Measurements from ENCODE around the gene PLEKHG7. TPM values are rescaled to one million over a fixed set of nuclear protein-coding genes. Genes with fewer than 3 reads are reported as not detected.
"Not testable (repeated sequence)": the region's sequence is repeated elsewhere in the genome, so short reads cannot be mapped to it uniquely, and the experiment has no call there.

Gene PLEKHG7
- total RNA-seq, 1 donor from 2014 or later, result not detected

GRCh38 chr12:92784356-92784755 is 81.6 kb downstream of the PLEKHG7 start:
- TF ChIP-seq CTCF (IDR thresholded peaks at IDR 0.05; ENCODE audit: insufficient read depth, low read length, poor library complexity, severe bottlenecking), result no peak
- DNase-seq (ENCODE audit: low read depth), result no peak
- Histone ChIP-seq H3K36me3 (ENCODE audit: control insufficient read depth, insufficient read depth, low read length) (no peaks in the 10 kb centered on the region), H3K27me3 (ENCODE audit: control insufficient read depth, insufficient read depth, low read length) (no peaks in the 10 kb centered on the region), H3K4me3 (ENCODE audit: low read depth, low read length) (no peak overlapping the region)

DNA sequence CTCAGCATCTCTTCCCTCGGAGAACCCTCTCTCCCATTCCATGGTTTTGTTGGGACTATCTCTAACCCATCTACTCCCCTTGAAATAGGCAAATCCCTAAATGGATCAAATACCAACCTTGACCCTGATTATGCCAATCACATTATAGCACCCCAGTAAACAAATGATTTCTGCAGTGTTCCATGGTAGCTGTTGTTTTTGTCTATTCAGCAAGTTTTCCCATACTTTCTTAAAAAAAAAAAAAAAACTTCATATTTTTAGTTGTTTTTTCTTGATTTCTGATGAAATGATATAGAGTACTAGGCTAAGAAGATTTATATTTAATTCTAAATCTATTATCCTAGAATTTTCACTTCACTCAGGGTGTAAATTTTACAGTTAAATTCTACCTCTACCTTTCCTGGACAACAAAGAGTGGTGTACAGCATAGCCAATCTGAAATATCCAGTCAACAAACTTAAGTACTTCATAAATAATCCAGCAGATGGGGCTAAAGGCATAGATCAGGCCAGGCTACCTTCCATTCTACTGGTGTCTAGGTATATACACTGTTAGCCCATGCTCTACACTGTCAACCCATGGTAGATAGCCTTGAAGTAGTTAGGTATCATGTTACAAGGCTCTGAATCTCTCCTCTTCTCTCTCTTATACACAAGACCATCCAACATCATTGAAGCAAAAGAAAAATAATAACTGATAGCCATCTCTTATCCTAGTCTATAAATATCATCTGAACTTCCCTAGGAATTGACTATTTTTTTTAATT is 82.2 kb downstream of the PLEKHG7 start:
- DNase-seq (ENCODE audit: low read depth), result peak; percentile 50
- Histone ChIP-seq H3K27me3 (ENCODE audit: control insufficient read depth, insufficient read depth, low read length) (no peaks in the 10 kb centered on the region), H3K36me3 (ENCODE audit: control insufficient read depth, insufficient read depth, low read length) (no peaks in the 10 kb centered on the region), H3K4me3 (ENCODE audit: low read depth, low read length) (no peak overlapping the region)
- TF ChIP-seq CTCF (IDR thresholded peaks at IDR 0.05; ENCODE audit: insufficient read depth, low read length, poor library complexity, severe bottlenecking), result peak; percentile 51

- no peak for DNase-seq (ENCODE audit: low read depth)
- TF ChIP-seq CTCF (IDR thresholded peaks at IDR 0.05; ENCODE audit: insufficient read depth, low read length, poor library complexity, severe bottlenecking), result no peak
- Histone ChIP-seq H3K27me3 (ENCODE audit: control insufficient read depth, insufficient read depth, low read length) (no peaks in the 10 kb centered on the region), H3K4me3 (ENCODE audit: low read depth, low read length) (no peak overlapping the region), H3K36me3 (ENCODE audit: control insufficient read depth, insufficient read depth, low read length) (no peaks in the 10 kb centered on the region)
These were observed 82.8 kb downstream of the PLEKHG7 start for GRCh38 chr12:92785563-92785950.

DNA sequence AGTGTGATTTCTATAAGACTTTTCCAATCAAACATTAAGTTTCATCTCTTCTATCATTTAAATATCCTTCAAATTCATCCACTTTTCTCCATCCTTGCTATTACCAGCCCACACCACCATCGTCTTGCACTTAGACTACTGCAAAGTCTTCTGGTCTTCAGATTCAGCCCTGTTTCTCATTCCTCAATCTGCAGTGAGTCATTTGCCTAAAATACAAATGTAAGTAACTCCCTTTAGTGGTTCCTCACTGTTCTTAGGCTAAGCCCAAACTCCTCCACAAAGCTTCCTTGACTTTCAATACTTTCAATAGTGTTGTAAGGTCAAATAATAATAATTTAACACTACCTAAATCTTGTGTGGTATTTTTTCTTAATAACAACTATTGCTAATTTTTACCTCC is 83.3 kb downstream of the PLEKHG7 start:
- no peaks in the 10 kb centered on the region for H3K36me3 ChIP-seq (ENCODE audit: control insufficient read depth, insufficient read depth, low read length)
- no peak for TF ChIP-seq CTCF (IDR thresholded peaks at IDR 0.05; ENCODE audit: insufficient read depth, low read length, poor library complexity, severe bottlenecking)
- no peak overlapping the region for H3K4me3 ChIP-seq (ENCODE audit: low read depth, low read length)
- DNase-seq (ENCODE audit: low read depth), result no peak
- H3K27me3 ChIP-seq (ENCODE audit: control insufficient read depth, insufficient read depth, low read length), result no peaks in the 10 kb centered on the region

- DNase-seq (ENCODE audit: low read depth); H3K36me3 ChIP-seq (ENCODE audit: control insufficient read depth, insufficient read depth, low read length); H3K27me3 ChIP-seq (ENCODE audit: control insufficient read depth, insufficient read depth, low read length); H3K4me3 ChIP-seq (ENCODE audit: low read depth, low read length): not testable (repeated sequence)
These were observed 91.6 kb downstream of the PLEKHG7 start for GRCh38 chr12:92794356-92794755.

GRCh38 chr12:92794814-92795213 is 92.0 kb downstream of the PLEKHG7 start:
- no peak for DNase-seq (ENCODE audit: low read depth)
- no peak for TF ChIP-seq CTCF (IDR thresholded peaks at IDR 0.05; ENCODE audit: insufficient read depth, low read length, poor library complexity, severe bottlenecking)
- Histone ChIP-seq H3K36me3 (ENCODE audit: control insufficient read depth, insufficient read depth, low read length) (no peaks in the 10 kb centered on the region), H3K27me3 (ENCODE audit: control insufficient read depth, insufficient read depth, low read length) (no peaks in the 10 kb centered on the region), H3K4me3 (ENCODE audit: low read depth, low read length) (no peak overlapping the region)
